Neural cell (in vitro differentiated cells): ENCODE measurements around the gene KIF20B. TPM values are rescaled to one million over a fixed set of nuclear protein-coding genes. Genes with fewer than 3 reads are reported as not detected.

ENCODE experiments used
- H2AFZ ChIP-seq: fragments of 200-600, 300-800 bp; sonication (generic), shearing (Covaris generic); 2 replicates; pipeline ENCODE4 v1.6.0; 2014; ENCODE audit warnings: low read depth, mild to moderate bottlenecking, antibody characterized with exemption, low read length, moderate library complexity
- H3F3A ChIP-seq: fragments of 200-600 bp; shearing (Covaris generic); 2 replicates; pipeline ENCODE4 v1.6.1; 2016; ENCODE audit warnings: mild to moderate bottlenecking, moderate library complexity, mixed read lengths, antibody characterized with exemption, low read length; ENCODE audit not compliant: insufficient read depth, poor library complexity, severe bottlenecking
- H3K27ac ChIP-seq: fragments of 200-600, 300-800 bp; sonication (generic), shearing (Covaris generic); 2 replicates; pipeline ENCODE4 v1.5.1; 2014; ENCODE audit warnings: mild to moderate bottlenecking, low read length, moderate library complexity
- H3K27me3 ChIP-seq: fragments of 300-800, 200-600 bp; sonication (generic), shearing (Covaris generic); 2 replicates; pipeline ENCODE4 v1.6.0; 2014; ENCODE audit warnings: mild to moderate bottlenecking, low read depth, low read length, moderate library complexity; ENCODE audit not compliant: insufficient read depth
- H3K36me3 ChIP-seq: fragments of 300-800, 200-600 bp; sonication (generic), shearing (Covaris generic); 2 replicates; pipeline ENCODE4 v1.5.1; 2014; ENCODE audit warnings: mild to moderate bottlenecking, antibody characterized with exemption, low read length, moderate library complexity; ENCODE audit not compliant: insufficient read depth
- H3K4me2 ChIP-seq: fragments of 300-800, 200-600 bp; sonication (generic), shearing (Covaris generic); 2 replicates; pipeline ENCODE4 v1.6.0; 2014; ENCODE audit warnings: mild to moderate bottlenecking, low read length
- H3K4me3 ChIP-seq: fragments of 300-800, 200-600 bp; sonication (generic), shearing (Covaris generic); 2 replicates; pipeline ENCODE4 v1.5.1; 2014; ENCODE audit warnings: mild to moderate bottlenecking, low read length, moderate library complexity
- H3K79me2 ChIP-seq: fragments of 200-600 bp; shearing (Covaris generic); replicated peaks from 2 replicates; pipeline ENCODE4 v1.6.0; 2014; ENCODE audit warnings: mild to moderate bottlenecking, low read length, moderate library complexity; ENCODE audit not compliant: insufficient read depth
- H3K9ac ChIP-seq: fragments of 300-800, 200-600 bp; sonication (generic), shearing (Covaris generic); 2 replicates; pipeline ENCODE4 v1.6.1; 2016; ENCODE audit warnings: mild to moderate bottlenecking, low read length, mixed read lengths
- H3K9me2 ChIP-seq: fragments of 200-600 bp; shearing (Covaris generic); 2 replicates; pipeline ENCODE4 v1.6.1; 2016; ENCODE audit warnings: mild to moderate bottlenecking, low read length, mixed read lengths; ENCODE audit not compliant: insufficient read depth
- H3K9me3 ChIP-seq: fragments of 200-600, 300-800 bp; sonication (generic), shearing (Covaris generic); 2 replicates; pipeline ENCODE4 v1.6.1; 2016; ENCODE audit warnings: mild to moderate bottlenecking, mixed run types, low read length, moderate library complexity, mixed read lengths
- H4K20me1 ChIP-seq: fragments of 200-600 bp; shearing (Covaris generic); 2 replicates; pipeline ENCODE4 v1.6.1; 2016; ENCODE audit warnings: mild to moderate bottlenecking, mixed run types; ENCODE audit not compliant: insufficient read depth
- EP300 ChIP-seq: fragments of 450-650 bp; conservative IDR thresholded peaks from 2 replicates; pipeline ENCODE4 v1.6.1; 2014; ENCODE audit warnings: antibody characterized with exemption, mild to moderate bottlenecking, moderate library complexity; ENCODE audit not compliant: poor library complexity, severe bottlenecking
- EZH2 ChIP-seq: fragments of 200-600, 300-800 bp; shearing (Covaris generic), sonication (generic); IDR thresholded peaks from 2 replicates; pipeline ENCODE4 v1.6.1; 2014; ENCODE audit warnings: antibody characterized with exemption, low read length, borderline replicate concordance, mild to moderate bottlenecking; ENCODE audit not compliant: insufficient read depth, poor library complexity, severe bottlenecking
- MXI1 ChIP-seq: fragments of 450-650 bp; conservative IDR thresholded peaks from 2 replicates; pipeline ENCODE4 v1.6.1; 2014; ENCODE audit warnings: antibody characterized with exemption, mild to moderate bottlenecking; ENCODE audit not compliant: poor library complexity, severe bottlenecking
- POLR2AphosphoS5 ChIP-seq: IDR thresholded peaks from 2 replicates; pipeline ENCODE4 v1.6.1; 2012
- RAD21 ChIP-seq: fragments of 450-650 bp; conservative IDR thresholded peaks from 2 replicates; pipeline ENCODE4 v1.6.1; 2014; ENCODE audit warnings: antibody characterized with exemption, mild to moderate bottlenecking, moderate library complexity
- SMC3 ChIP-seq: fragments of 450-650 bp; conservative IDR thresholded peaks from 2 replicates; pipeline ENCODE4 v1.6.1; 2014; ENCODE audit warnings: antibody characterized with exemption, mild to moderate bottlenecking, moderate library complexity; ENCODE audit not compliant: poor library complexity
- TAF1 ChIP-seq: IDR thresholded peaks from 2 replicates; pipeline ENCODE4 v1.6.1; 2012; ENCODE audit warnings: low read depth
- polyA plus RNA-seq: library from polyadenylated mRNA; depleted of rRNA; stranded (reverse); fragments of >200 nt; gene quantifications from 2 replicates; pipeline ENCODE4 v1.2.3, GENCODE V29; 2014
- TF ChIP-seq, protein P1 (sequence below): fragments of 450-650 bp; IDR thresholded peaks from 2 replicates; pipeline ENCODE4 v1.5.1; 2014; ENCODE audit warnings: antibody characterized with exemption, mild to moderate bottlenecking, moderate library complexity; ENCODE audit not compliant: poor library complexity, severe bottlenecking
- TF ChIP-seq, protein P2 (sequence below): IDR thresholded peaks from 2 replicates; pipeline ENCODE4 v1.6.1; 2012; ENCODE audit warnings: borderline replicate concordance

Gene KIF20B
- polyA plus RNA-seq, 1 donor from 2014 or later: 3.9 TPM

DNA sequence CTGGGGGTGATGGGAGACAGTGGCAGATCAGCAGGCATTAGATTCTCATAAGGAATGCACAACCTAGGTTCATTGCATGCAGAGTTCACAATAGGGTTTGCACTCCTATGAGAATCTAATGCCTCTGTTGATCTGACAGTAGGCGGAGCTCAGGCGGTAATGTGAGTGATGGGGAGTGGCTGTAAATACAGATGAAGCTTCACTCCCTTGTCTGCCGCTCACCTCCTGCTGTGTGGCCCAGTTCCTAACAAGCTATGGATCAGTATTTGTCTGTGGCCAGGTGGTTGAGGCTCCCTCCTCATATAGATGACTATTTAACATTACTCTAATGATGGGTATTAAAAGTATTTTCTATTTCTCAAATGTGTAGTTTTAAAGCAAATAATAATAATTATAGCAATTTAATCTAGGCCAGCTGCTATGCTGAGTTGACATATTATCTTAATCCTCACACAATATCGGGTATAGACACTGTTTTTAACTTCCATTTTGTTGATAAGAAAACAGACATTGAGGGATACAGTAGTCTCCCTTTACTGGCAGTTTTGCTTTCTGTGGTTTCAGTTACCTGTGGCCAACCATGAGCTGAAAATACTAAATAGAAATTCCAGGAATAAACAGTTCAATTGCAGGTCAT is 39.9 kb downstream of the KIF20B start:
- Histone ChIP-seq H3K27ac (no peak overlapping the region), H4K20me1 (no peaks in the 10 kb centered on the region), H3K9me3 (no peaks in the 10 kb centered on the region), H3K27me3 (no peaks in the 10 kb centered on the region), H2AFZ (no peak overlapping the region), H3K79me2 (no peaks in the 10 kb centered on the region), H3K9ac (no peak overlapping the region), H3K36me3 (no peaks in the 10 kb centered on the region), H3F3A (no peaks in the 10 kb centered on the region), H3K4me3 (no peak overlapping the region), H3K4me2 (no peak overlapping the region), H3K9me2 (no peaks in the 10 kb centered on the region)
- no peak for TF ChIP-seq EP300
- no peak for TF ChIP-seq EZH2
- TF ChIP-seq, protein P1, sequence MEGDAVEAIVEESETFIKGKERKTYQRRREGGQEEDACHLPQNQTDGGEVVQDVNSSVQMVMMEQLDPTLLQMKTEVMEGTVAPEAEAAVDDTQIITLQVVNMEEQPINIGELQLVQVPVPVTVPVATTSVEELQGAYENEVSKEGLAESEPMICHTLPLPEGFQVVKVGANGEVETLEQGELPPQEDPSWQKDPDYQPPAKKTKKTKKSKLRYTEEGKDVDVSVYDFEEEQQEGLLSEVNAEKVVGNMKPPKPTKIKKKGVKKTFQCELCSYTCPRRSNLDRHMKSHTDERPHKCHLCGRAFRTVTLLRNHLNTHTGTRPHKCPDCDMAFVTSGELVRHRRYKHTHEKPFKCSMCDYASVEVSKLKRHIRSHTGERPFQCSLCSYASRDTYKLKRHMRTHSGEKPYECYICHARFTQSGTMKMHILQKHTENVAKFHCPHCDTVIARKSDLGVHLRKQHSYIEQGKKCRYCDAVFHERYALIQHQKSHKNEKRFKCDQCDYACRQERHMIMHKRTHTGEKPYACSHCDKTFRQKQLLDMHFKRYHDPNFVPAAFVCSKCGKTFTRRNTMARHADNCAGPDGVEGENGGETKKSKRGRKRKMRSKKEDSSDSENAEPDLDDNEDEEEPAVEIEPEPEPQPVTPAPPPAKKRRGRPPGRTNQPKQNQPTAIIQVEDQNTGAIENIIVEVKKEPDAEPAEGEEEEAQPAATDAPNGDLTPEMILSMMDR: no peak
- no peak for TF ChIP-seq RAD21
- TF ChIP-seq MXI1: no peak
- TF ChIP-seq POLR2AphosphoS5: no peak
- TF ChIP-seq, protein P2, sequence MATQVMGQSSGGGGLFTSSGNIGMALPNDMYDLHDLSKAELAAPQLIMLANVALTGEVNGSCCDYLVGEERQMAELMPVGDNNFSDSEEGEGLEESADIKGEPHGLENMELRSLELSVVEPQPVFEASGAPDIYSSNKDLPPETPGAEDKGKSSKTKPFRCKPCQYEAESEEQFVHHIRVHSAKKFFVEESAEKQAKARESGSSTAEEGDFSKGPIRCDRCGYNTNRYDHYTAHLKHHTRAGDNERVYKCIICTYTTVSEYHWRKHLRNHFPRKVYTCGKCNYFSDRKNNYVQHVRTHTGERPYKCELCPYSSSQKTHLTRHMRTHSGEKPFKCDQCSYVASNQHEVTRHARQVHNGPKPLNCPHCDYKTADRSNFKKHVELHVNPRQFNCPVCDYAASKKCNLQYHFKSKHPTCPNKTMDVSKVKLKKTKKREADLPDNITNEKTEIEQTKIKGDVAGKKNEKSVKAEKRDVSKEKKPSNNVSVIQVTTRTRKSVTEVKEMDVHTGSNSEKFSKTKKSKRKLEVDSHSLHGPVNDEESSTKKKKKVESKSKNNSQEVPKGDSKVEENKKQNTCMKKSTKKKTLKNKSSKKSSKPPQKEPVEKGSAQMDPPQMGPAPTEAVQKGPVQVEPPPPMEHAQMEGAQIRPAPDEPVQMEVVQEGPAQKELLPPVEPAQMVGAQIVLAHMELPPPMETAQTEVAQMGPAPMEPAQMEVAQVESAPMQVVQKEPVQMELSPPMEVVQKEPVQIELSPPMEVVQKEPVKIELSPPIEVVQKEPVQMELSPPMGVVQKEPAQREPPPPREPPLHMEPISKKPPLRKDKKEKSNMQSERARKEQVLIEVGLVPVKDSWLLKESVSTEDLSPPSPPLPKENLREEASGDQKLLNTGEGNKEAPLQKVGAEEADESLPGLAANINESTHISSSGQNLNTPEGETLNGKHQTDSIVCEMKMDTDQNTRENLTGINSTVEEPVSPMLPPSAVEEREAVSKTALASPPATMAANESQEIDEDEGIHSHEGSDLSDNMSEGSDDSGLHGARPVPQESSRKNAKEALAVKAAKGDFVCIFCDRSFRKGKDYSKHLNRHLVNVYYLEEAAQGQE: no peak
- TF ChIP-seq TAF1: no peak
- TF ChIP-seq SMC3: no peak

DNA sequence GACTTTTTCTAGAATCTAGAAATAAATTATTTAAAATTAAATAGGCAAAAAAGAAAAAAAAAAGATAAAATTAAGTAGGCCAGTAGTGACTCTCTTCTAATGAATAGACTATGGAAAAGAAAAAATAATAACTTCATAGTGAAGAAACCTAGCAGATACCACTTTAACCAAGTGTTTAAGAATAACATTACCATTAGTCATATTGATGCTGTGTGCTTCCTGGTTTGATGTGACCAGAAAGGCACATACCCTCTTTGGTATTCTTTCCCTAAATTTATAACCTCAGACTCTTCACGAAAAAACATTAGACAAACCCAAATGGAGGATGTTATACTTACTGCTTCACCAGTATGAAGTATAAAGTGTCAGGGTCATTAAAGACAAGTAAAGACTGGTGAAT is 42.6 kb downstream of the KIF20B start:
- H3K9me2 ChIP-seq: no peaks in the 10 kb centered on the region
- H2AFZ ChIP-seq: no peak overlapping the region
- no peak overlapping the region for H3K4me3 ChIP-seq
- no peaks in the 10 kb centered on the region for H3F3A ChIP-seq
- H3K79me2 ChIP-seq: no peaks in the 10 kb centered on the region
- no peak overlapping the region for H3K4me2 ChIP-seq
- TF ChIP-seq MXI1 (no peak), EZH2 (no peak), POLR2AphosphoS5 (no peak), SMC3 (no peak), RAD21 (no peak), TAF1 (no peak), EP300 (no peak)
- TF ChIP-seq, protein P1: no peak
- TF ChIP-seq, protein P2: no peak
- no peak overlapping the region for H3K9ac ChIP-seq
- no peaks in the 10 kb centered on the region for H3K27me3 ChIP-seq
- H4K20me1 ChIP-seq: no peaks in the 10 kb centered on the region
- no peaks in the 10 kb centered on the region for H3K36me3 ChIP-seq
- H3K9me3 ChIP-seq: no peaks in the 10 kb centered on the region
- no peak overlapping the region for H3K27ac ChIP-seq
